Measurements from ENCODE around the gene TRIM2.

The TRIM2 gene

GRCh38 chr4:153212736-153213135 lies 8.5 kb downstream of the TRIM2 start:
- Histone ChIP-seq H3K36me3 (ENCODE audit: control insufficient read depth, low read length) (no peaks in the 10 kb centered on the region), H3K4me3 (ENCODE audit: low read length) (no peak overlapping the region), H3K79me2 (ENCODE audit: control insufficient read depth, low read length) (no peaks in the 10 kb centered on the region), H4K20me1 (ENCODE audit: control insufficient read depth, insufficient read depth, low read depth, low read length) (no peaks in the 10 kb centered on the region), H3K27me3 (ENCODE audit: control insufficient read depth, low read length) (peaks cover 22% of the 10 kb centered on the region), H3K27ac (ENCODE audit: low read depth, low read length) (no peak overlapping the region), H3K9me3 (ENCODE audit: control insufficient read depth, insufficient read depth, low read length) (no peaks in the 10 kb centered on the region), H3K9me2 (replicated peaks; ENCODE audit: control insufficient read depth, low read length) (no peaks in the 10 kb centered on the region), H3K4me1 (ENCODE audit: control insufficient read depth, low read length) (peaks cover 10% of the 10 kb centered on the region), H3F3A (ENCODE audit: control insufficient read depth, insufficient read depth) (no peaks in the 10 kb centered on the region), H3K4me2 (ENCODE audit: low read length) (no peak overlapping the region)
- TF ChIP-seq EZH2phosphoT487 (IDR thresholded peaks at IDR 0.05; ENCODE audit: borderline replicate concordance, low read length) (no peak), CTCF (IDR thresholded peaks at IDR 0.05; ENCODE audit: low read depth, low read length, poor library complexity, severe bottlenecking) (no peak)

GRCh38 chr4:153215921-153216320 lies 11.7 kb downstream of the TRIM2 start:
- Histone ChIP-seq H4K20me1 (ENCODE audit: control insufficient read depth, insufficient read depth, low read depth, low read length) (no peaks in the 10 kb centered on the region), H3K4me3 (ENCODE audit: low read length) (no peak overlapping the region), H3F3A (ENCODE audit: control insufficient read depth, insufficient read depth) (no peaks in the 10 kb centered on the region), H3K79me2 (ENCODE audit: control insufficient read depth, low read length) (no peaks in the 10 kb centered on the region), H3K36me3 (ENCODE audit: control insufficient read depth, low read length) (no peaks in the 10 kb centered on the region), H3K27ac (ENCODE audit: low read depth, low read length) (no peak overlapping the region), H3K4me1 (ENCODE audit: control insufficient read depth, low read length) (peaks cover 13% of the 10 kb centered on the region), H3K27me3 (ENCODE audit: control insufficient read depth, low read length) (peaks cover 18% of the 10 kb centered on the region), H3K9me2 (replicated peaks; ENCODE audit: control insufficient read depth, low read length) (no peaks in the 10 kb centered on the region), H3K9me3 (ENCODE audit: control insufficient read depth, insufficient read depth, low read length) (no peaks in the 10 kb centered on the region), H3K4me2 (ENCODE audit: low read length) (no peak overlapping the region)
- TF ChIP-seq CTCF (IDR thresholded peaks at IDR 0.05; ENCODE audit: low read depth, low read length, poor library complexity, severe bottlenecking) (no peak), EZH2phosphoT487 (IDR thresholded peaks at IDR 0.05; ENCODE audit: borderline replicate concordance, low read length) (no peak)

- H3K9me2 ChIP-seq (replicated peaks; ENCODE audit: control insufficient read depth, low read length): no peaks in the 10 kb centered on the region
- no peak overlapping the region for H3K4me2 ChIP-seq (ENCODE audit: low read length)
- peaks cover 2% of the 10 kb centered on the region; the same call in 1 of the 2 replicates for H3F3A ChIP-seq (ENCODE audit: control insufficient read depth, insufficient read depth)
- no peaks in the 10 kb centered on the region for H3K36me3 ChIP-seq (ENCODE audit: control insufficient read depth, low read length)
- peaks cover 16% of the 10 kb centered on the region for H3K27me3 ChIP-seq (ENCODE audit: control insufficient read depth, low read length)
- peaks cover 13% of the 10 kb centered on the region for H3K4me1 ChIP-seq (ENCODE audit: control insufficient read depth, low read length)
- no peak overlapping the region for H3K4me3 ChIP-seq (ENCODE audit: low read length)
- H3K27ac ChIP-seq (ENCODE audit: low read depth, low read length): no peak overlapping the region
- no peaks in the 10 kb centered on the region for H3K9me3 ChIP-seq (ENCODE audit: control insufficient read depth, insufficient read depth, low read length)
- no peaks in the 10 kb centered on the region for H4K20me1 ChIP-seq (ENCODE audit: control insufficient read depth, insufficient read depth, low read depth, low read length)
- H3K79me2 ChIP-seq (ENCODE audit: control insufficient read depth, low read length): no peaks in the 10 kb centered on the region
- TF ChIP-seq CTCF (IDR thresholded peaks at IDR 0.05; ENCODE audit: low read depth, low read length, poor library complexity, severe bottlenecking): no peak
- TF ChIP-seq EZH2phosphoT487 (IDR thresholded peaks at IDR 0.05; ENCODE audit: borderline replicate concordance, low read length): no peak
Measured at GRCh38 chr4:153216546-153216945, 12.3 kb downstream of the TRIM2 start.

All from DOHH2 (cell line).